Medulla oblongata (tissue), 1 donor: ENCODE measurements around the gene CBFA2T2.

Experiments
- DNase-seq: peaks from one replicate; pipeline ENCODE4 v3.0.0-alpha.2; 2015; ENCODE audit errors: extremely low spot score

The CBFA2T2 gene

GRCh38 chr20:33677991-33678702 lies 188.3 kb downstream of the CBFA2T2 start:
- DNase-seq = no peak

- DNase-seq = no peak
These were observed 190.0 kb downstream of the CBFA2T2 start for GRCh38 chr20:33679758-33680485.

DNA sequence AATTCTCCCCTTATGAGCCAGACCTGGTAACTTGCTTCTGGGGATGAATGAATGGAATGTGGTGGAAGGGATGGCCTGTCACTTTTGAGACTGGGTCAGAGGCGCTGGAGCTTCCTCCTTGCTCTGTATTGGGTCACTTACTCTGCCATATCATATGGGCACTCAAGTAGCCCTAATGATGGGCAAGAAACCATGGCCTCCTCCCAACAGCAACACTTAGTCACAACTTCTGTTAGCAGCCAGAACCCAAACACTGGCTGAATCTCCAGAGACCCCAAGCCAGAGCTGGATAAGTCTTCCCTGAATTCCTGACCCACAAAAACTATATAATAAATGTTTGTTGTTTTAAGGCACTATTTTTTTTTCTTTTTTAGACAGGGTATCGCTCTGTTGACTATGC lies 190.8 kb downstream of the CBFA2T2 start:
- no peak for DNase-seq

DNA sequence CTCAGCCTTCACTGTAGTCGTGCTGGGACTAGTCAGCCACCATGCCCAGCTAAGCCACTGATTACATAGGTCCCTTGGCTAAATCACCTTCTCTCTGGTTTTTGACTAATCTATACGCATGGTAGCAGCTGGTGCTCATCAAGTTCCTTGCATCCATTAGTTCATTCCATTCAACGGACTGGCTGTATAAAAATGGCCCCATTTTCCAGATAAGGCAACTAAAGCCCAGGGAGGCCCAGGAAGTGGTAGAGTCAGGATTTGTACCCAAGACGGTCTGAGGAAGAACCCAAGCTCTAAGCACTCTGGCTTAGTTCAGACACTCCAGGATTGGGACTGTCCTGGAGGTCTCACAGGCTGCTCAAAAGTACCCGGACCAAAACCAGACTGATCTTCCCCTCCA lies 191.4 kb downstream of the CBFA2T2 start:
- no peak for DNase-seq

- DNase-seq = no peak
These were observed 191.9 kb downstream of the CBFA2T2 start for GRCh38 chr20:33681728-33682353.

DNA sequence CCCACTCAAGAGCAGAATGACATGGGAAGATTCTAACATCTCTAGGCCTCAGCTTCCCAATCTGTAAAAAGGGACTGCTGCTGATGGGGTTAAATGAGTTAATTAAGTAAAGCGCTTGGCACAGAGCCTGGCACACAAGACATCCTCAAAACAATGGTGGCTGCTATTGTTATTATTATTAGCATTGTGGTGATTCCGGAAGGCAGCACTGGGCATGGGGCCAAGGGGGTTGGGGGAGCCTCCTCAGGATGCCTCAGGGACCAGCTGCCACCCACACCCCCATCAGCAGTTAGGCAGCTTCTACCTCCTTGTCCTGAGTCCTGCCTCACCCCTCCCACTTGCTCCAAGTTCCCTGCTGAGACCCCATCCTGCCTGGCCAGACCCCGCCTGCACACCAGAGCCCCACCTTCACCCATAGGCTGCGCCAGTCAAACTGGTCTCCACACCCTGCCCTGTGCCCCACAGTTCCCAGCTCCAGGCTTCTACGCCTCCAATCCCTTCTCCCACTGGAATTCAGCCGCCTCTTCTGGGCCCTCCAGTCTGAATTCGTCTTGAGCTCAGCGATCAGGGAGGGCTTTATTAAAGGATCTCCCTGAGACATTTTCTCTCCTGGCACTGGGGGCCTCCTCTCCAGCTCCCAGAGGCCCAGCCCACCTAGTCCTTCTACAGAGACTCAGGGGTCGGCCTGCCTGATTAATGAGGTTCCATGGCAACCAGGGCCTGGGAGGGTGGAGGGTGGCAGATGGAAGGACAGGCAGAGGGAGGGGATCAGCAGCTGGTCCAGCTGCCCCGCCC lies 194.8 kb downstream of the CBFA2T2 start:
- DNase-seq = no peak

DNA sequence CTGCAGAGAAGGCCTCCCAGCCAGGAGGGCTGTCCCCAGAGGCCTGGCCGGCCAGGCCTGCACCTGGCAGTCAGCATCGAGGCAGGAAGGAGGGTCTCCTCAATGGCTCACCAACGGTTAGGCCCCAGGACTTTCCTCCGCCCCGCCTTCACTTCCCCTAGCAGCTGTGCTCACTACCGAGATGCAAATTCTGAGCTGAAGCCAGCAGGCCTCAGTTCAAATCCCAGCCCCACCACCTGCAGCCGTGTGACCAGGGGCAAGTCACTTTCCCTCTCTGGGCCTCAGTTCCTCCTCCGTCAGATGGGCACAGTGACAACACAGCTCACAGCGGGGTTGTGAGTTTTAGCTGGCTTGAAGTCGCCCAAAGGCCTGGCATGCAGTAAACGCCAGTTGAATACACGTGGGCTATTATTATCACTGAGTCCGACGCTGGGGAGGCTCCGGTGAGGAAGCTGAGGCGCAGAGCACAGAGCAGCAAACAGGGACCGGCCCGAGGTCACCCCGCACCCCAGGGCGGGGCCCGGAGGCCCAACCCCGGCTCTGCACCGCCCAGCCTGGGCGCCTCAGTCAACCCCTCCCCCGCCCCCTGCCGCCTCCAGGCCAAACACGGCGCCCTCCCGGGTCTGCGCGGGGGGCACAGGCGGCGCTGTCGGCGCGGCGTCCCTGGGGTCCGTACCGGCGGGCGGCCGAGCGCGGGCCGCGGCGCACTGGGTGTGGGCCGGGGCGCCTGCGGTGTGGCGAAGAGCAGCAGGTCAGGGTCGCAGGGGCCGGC lies 195.6 kb downstream of the CBFA2T2 start:
- no peak for DNase-seq

GRCh38 chr20:33686100-33686983 lies 196.4 kb downstream of the CBFA2T2 start, which contains the start of gene E2F1:
E2F1 (minus strand) TSS chr20:33686385; CDS start chr20:33686264, 121 bp downstream.
- peak; percentile 95 for DNase-seq

DNA sequence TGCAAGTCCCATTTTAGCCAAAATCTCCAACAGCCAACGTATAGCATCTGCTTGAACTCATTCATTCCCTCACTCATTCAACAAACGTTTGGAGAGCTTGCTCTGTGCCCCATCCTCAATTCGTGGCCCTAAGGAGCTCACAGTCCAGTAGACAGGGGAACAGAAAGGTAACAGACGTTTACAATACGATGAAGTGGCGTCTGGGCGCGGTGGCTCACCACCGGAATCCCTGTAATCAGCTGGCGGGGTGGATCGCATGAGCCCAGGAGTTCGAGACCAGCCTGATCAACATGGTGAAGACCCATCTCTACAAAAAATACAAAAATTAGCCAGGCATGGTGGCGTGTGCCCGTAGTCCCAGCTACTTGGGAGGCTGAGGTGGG lies 197.1 kb downstream of the CBFA2T2 start:
- no peak for DNase-seq

DNA sequence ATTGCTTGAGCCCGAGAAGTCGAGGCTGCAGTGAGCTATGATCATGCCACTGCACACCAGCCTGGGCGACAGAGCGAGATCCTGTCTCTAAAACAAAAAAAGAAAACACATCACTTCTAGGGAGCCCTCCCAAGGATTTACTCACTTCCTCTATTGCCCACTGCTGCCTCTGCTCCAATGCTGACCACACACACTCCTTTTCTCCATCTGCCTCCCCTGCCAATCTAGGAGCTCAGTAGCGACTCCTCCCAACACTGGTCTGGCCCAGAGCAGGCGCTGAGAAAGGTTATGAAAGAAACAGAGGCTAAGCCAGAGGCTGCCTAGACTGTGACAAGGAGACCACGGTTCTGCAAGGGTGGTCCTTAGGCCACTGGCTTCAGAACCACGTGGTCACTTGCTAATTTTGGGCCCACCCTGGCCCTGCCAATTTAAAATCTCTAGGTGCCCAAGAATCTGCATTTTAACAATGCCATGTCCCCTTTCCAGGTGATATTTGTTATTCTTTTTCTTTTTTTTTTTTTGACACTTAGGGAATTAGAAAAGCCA lies 197.5 kb downstream of the CBFA2T2 start:
- peak; percentile 42 for DNase-seq

- DNase-seq = no peak
These were observed 198.4 kb downstream of the CBFA2T2 start for GRCh38 chr20:33687993-33688937.

GRCh38 chr20:33688938-33689424 lies 199.1 kb downstream of the CBFA2T2 start:
- DNase-seq = no peak

DNA sequence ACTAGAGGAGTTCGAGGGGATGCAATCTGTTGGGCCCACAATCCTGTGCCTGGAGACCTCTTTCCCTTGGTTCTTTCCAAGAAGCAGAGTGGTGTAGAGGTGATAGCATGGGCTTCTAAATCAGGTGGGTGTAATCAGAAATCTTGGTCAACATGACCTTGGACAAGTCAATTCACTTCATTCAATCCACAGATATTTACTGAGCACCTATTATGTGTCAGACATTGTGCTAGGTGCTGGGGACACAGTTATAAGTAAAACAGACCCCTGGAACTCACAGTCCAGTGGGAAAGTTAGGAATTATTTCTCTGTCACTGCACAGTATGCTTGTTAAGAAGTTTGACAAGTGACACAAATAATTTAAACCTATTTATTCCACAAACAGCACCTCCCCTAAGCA lies 199.6 kb downstream of the CBFA2T2 start:
- no peak for DNase-seq

- peak; percentile 66 for DNase-seq
These were observed 200.1 kb downstream of the CBFA2T2 start for GRCh38 chr20:33689973-33690372.

DNA sequence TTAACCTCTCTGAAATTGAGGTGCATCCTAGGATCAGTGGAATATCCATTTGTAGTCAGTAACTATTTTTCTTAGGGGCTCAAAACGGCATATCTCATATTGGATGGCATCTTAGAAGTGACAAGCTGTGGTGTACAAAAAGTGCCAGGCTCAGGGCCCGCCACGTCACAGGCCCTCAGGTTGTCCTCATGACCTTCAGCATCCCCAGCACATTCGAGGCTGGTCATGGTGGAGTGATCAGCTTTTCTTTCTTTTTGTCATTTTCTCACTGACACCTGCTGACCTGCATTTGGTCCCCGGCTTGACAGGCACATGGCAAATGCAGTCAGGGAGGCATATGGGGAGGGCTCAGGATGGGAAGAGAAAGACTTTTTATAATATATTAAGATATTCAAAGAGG lies 203.4 kb downstream of the CBFA2T2 start:
- DNase-seq = peak; percentile 46

GRCh38 chr20:33693741-33694638 lies 204.1 kb downstream of the CBFA2T2 start:
- peak; percentile 90 for DNase-seq

GRCh38 chr20:33694639-33695012 lies 204.7 kb downstream of the CBFA2T2 start:
- DNase-seq = peak; percentile 74

DNA sequence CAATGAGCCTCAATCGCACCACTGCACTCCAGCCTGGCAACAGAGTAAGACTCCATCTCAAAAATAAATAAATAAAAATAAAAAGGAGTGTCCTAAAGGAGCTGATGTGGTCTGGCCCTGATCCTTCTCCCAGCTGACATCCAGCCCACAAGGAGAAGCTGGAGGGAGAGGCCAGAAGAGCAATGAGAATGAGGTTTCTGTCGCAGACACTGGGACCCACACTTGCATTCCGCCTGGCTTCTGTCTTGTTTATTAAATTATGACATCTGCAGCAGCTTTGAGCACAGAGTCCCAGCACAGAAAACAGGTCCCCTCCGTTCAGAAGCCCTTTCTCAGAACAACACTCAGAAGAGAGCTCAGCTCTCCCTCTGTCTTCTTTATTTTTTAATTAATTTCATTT lies 206.6 kb downstream of the CBFA2T2 start:
- DNase-seq = no peak
